ENCODE measurements around the gene MYLK3.

MYLK3 gene

DNA sequence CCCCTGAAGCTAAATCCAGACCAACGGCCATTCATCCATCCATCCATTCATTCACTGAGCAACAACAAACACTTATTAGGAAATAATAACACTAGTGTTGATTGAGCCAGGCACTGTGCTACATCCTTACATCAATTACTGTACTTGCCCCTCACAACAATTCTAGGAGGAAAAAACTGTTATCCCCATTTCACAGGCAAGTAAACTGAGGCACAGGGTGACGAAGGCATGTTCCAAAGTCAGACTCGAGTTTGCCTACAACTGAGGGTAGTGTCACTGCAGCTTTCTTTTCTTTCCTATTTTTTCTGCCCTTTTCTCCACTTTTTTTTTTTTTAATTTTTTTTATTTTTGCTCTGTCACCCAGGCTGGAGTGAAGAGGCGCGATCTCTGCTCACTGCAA is 11.2 kb upstream of the MYLK3 start:
- no peak overlapping the region for H3K9ac ChIP-seq (ENCODE audit: low read depth in 1 of 2, low read length in 2 of 2)
- no peaks in the 10 kb centered on the region for H3K4me1 ChIP-seq (ENCODE audit: control insufficient read depth in 1 of 2, insufficient read depth in 2 of 2, low read length in 2 of 2)
- no peak overlapping the region for H3K4me3 ChIP-seq (ENCODE audit: low read depth in 1 of 2, low read length in 2 of 2)
- H3K9me3 ChIP-seq (ENCODE audit: control insufficient read depth in 1 of 2, low read length in 2 of 2), result no peaks in the 10 kb centered on the region
- H3K36me3 ChIP-seq (ENCODE audit: control insufficient read depth in 1 of 2, insufficient read depth in 2 of 2, low read length in 2 of 2), result no peaks in the 10 kb centered on the region
- no peak overlapping the region for H3K27ac ChIP-seq (ENCODE audit: low read depth, low read length)
- H3K27me3 ChIP-seq (ENCODE audit: control insufficient read depth in 1 of 2, insufficient read depth in 2 of 2, low read length in 2 of 2), result peaks cover 0 to 7% of the 10 kb centered on the region in 2 donors

DNA sequence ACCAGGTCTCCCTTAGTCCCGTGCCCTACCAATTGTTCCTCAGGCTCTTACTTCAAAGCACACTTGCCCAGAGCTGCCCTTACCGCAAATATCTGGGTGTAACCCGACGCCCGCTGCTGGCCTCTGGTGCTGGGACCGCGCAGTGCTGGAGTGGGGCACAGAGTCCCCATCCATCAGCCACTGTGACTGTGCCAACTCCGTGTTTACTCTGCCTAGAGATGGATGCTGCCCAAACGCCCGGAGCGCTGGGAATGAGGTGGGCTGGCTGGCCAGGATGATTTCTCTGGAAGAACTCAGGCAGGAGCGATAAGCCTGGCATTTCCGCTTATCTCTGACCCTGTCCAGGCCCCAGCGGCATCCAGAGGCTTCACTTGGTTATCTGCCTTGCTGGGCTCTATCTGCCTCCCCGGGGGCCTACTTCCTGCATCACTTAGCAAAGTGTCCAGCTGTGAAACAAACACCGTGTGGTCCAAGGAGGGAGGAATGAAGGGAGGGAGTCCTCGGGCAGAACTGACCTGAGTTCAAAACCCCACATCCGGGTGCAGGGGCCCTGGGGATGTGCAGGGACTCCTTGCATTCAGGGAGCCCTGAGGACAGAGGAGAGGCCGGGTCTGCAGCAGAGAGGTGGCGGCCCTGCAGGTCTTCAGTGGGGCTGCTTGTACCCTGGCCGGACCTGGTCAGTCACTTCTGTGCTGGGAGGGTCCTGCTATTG is 9.4 kb upstream of the MYLK3 start:
- Histone ChIP-seq H3K36me3 (ENCODE audit: control insufficient read depth in 1 of 2, insufficient read depth in 2 of 2, low read length in 2 of 2) (no peaks in the 10 kb centered on the region), H3K4me3 (ENCODE audit: low read depth in 1 of 2, low read length in 2 of 2) (no peak overlapping the region), H3K9ac (ENCODE audit: low read depth in 1 of 2, low read length in 2 of 2) (no peak overlapping the region), H3K9me3 (ENCODE audit: control insufficient read depth in 1 of 2, low read length in 2 of 2) (no peaks in the 10 kb centered on the region), H3K27me3 (ENCODE audit: control insufficient read depth in 1 of 2, insufficient read depth in 2 of 2, low read length in 2 of 2) (peaks cover 0 to 7% of the 10 kb centered on the region in 2 donors), H3K4me1 (ENCODE audit: control insufficient read depth in 1 of 2, insufficient read depth in 2 of 2, low read length in 2 of 2) (no peaks in the 10 kb centered on the region), H3K27ac (ENCODE audit: low read depth, low read length) (no peak overlapping the region)

GRCh38 chr16:46756772-46757171 is 8.6 kb upstream of the MYLK3 start:
- H3K4me3 ChIP-seq (ENCODE audit: low read depth in 1 of 2, low read length in 2 of 2), result no peak overlapping the region
- no peak overlapping the region for H3K27ac ChIP-seq (ENCODE audit: low read depth, low read length)
- H3K36me3 ChIP-seq (ENCODE audit: control insufficient read depth in 1 of 2, insufficient read depth in 2 of 2, low read length in 2 of 2), result no peaks in the 10 kb centered on the region
- no peaks in the 10 kb centered on the region for H3K4me1 ChIP-seq (ENCODE audit: control insufficient read depth in 1 of 2, insufficient read depth in 2 of 2, low read length in 2 of 2)
- peaks cover 0 to 7% of the 10 kb centered on the region in 2 donors for H3K27me3 ChIP-seq (ENCODE audit: control insufficient read depth in 1 of 2, insufficient read depth in 2 of 2, low read length in 2 of 2)
- no peak overlapping the region for H3K9ac ChIP-seq (ENCODE audit: low read depth in 1 of 2, low read length in 2 of 2)
- H3K9me3 ChIP-seq (ENCODE audit: control insufficient read depth in 1 of 2, low read length in 2 of 2), result no peaks in the 10 kb centered on the region

- Histone ChIP-seq H3K9ac (ENCODE audit: low read depth in 1 of 2, low read length in 2 of 2) (no peak overlapping the region), H3K4me3 (ENCODE audit: low read depth in 1 of 2, low read length in 2 of 2) (no peak overlapping the region), H3K36me3 (ENCODE audit: control insufficient read depth in 1 of 2, insufficient read depth in 2 of 2, low read length in 2 of 2) (no peaks in the 10 kb centered on the region), H3K27me3 (ENCODE audit: control insufficient read depth in 1 of 2, insufficient read depth in 2 of 2, low read length in 2 of 2) (no peaks in the 10 kb centered on the region), H3K27ac (ENCODE audit: low read depth, low read length) (no peak overlapping the region), H3K9me3 (ENCODE audit: control insufficient read depth in 1 of 2, low read length in 2 of 2) (no peaks in the 10 kb centered on the region), H3K4me1 (ENCODE audit: control insufficient read depth in 1 of 2, insufficient read depth in 2 of 2, low read length in 2 of 2) (no peaks in the 10 kb centered on the region)
These were observed 4.9 kb upstream of the MYLK3 start for GRCh38 chr16:46753015-46753414.

- no peak overlapping the region for H3K9ac ChIP-seq (ENCODE audit: low read depth in 1 of 2, low read length in 2 of 2)
- H3K4me3 ChIP-seq (ENCODE audit: low read depth in 1 of 2, low read length in 2 of 2), result no peak overlapping the region
- H3K4me1 ChIP-seq (ENCODE audit: control insufficient read depth in 1 of 2, insufficient read depth in 2 of 2, low read length in 2 of 2), result no peaks in the 10 kb centered on the region
- H3K36me3 ChIP-seq (ENCODE audit: control insufficient read depth in 1 of 2, insufficient read depth in 2 of 2, low read length in 2 of 2), result no peaks in the 10 kb centered on the region
- H3K9me3 ChIP-seq (ENCODE audit: control insufficient read depth in 1 of 2, low read length in 2 of 2), result no peaks in the 10 kb centered on the region
- no peak overlapping the region for H3K27ac ChIP-seq (ENCODE audit: low read depth, low read length)
- H3K27me3 ChIP-seq (ENCODE audit: control insufficient read depth in 1 of 2, insufficient read depth in 2 of 2, low read length in 2 of 2), result no peaks in the 10 kb centered on the region
These were observed 3.2 kb upstream of the MYLK3 start for GRCh38 chr16:46751381-46751780.

- Histone ChIP-seq H3K27ac (ENCODE audit: low read depth, low read length) (no peak overlapping the region), H3K4me1 (ENCODE audit: control insufficient read depth in 1 of 2, insufficient read depth in 2 of 2, low read length in 2 of 2) (no peaks in the 10 kb centered on the region), H3K36me3 (ENCODE audit: control insufficient read depth in 1 of 2, insufficient read depth in 2 of 2, low read length in 2 of 2) (no peaks in the 10 kb centered on the region), H3K27me3 (ENCODE audit: control insufficient read depth in 1 of 2, insufficient read depth in 2 of 2, low read length in 2 of 2) (no peaks in the 10 kb centered on the region), H3K9me3 (ENCODE audit: control insufficient read depth in 1 of 2, low read length in 2 of 2) (no peaks in the 10 kb centered on the region), H3K4me3 (ENCODE audit: low read depth in 1 of 2, low read length in 2 of 2) (no peak overlapping the region), H3K9ac (ENCODE audit: low read depth in 1 of 2, low read length in 2 of 2) (no peak overlapping the region)
These were observed 896 bp upstream of the MYLK3 start for GRCh38 chr16:46748775-46749705.

- Histone ChIP-seq H3K4me1 (ENCODE audit: control insufficient read depth in 1 of 2, insufficient read depth in 2 of 2, low read length in 2 of 2) (no peaks in the 10 kb centered on the region), H3K36me3 (ENCODE audit: control insufficient read depth in 1 of 2, insufficient read depth in 2 of 2, low read length in 2 of 2) (no peaks in the 10 kb centered on the region), H3K9ac (ENCODE audit: low read depth in 1 of 2, low read length in 2 of 2) (no peak overlapping the region), H3K9me3 (ENCODE audit: control insufficient read depth in 1 of 2, low read length in 2 of 2) (no peaks in the 10 kb centered on the region), H3K27ac (ENCODE audit: low read depth, low read length) (no peak overlapping the region), H3K4me3 (ENCODE audit: low read depth in 1 of 2, low read length in 2 of 2) (no peak overlapping the region), H3K27me3 (ENCODE audit: control insufficient read depth in 1 of 2, insufficient read depth in 2 of 2, low read length in 2 of 2) (no peaks in the 10 kb centered on the region)
These were observed 1.0 kb downstream of the MYLK3 start for GRCh38 chr16:46746821-46747776.

- Histone ChIP-seq H3K36me3 (ENCODE audit: control insufficient read depth in 1 of 2, insufficient read depth in 2 of 2, low read length in 2 of 2) (no peaks in the 10 kb centered on the region), H3K9ac (ENCODE audit: low read depth in 1 of 2, low read length in 2 of 2) (no peak overlapping the region), H3K4me3 (ENCODE audit: low read depth in 1 of 2, low read length in 2 of 2) (no peak overlapping the region), H3K27me3 (ENCODE audit: control insufficient read depth in 1 of 2, insufficient read depth in 2 of 2, low read length in 2 of 2) (no peaks in the 10 kb centered on the region), H3K4me1 (ENCODE audit: control insufficient read depth in 1 of 2, insufficient read depth in 2 of 2, low read length in 2 of 2) (no peaks in the 10 kb centered on the region), H3K9me3 (ENCODE audit: control insufficient read depth in 1 of 2, low read length in 2 of 2) (no peaks in the 10 kb centered on the region), H3K27ac (ENCODE audit: low read depth, low read length) (no peak overlapping the region)
These were observed 2.5 kb downstream of the MYLK3 start for GRCh38 chr16:46745617-46746016.

DNA sequence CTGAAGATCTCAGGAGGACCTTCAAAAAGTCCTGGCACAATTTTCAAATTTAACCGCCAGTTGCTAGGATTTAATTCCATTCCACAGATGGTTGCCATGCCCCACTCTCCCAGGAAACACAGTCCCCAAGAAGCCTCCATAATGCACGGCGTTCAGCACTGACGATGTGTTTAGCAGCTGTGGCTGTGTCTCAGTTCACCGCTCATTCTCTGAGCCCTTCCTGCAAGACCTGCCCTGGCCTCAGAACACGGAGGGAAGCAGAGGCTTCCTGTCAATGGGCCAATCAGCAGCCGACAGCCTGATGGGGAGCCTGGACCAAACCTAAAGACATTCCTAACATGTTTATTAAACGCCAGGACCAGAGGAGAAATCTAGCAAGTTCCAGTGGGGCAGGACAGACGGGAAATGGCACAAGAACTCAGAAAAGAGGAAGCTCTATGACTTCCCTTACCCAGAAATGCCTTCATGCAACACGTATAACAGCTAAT is 4.9 kb downstream of the MYLK3 start:
- Histone ChIP-seq H3K4me3 (ENCODE audit: low read depth in 1 of 2, low read length in 2 of 2) (no peak overlapping the region), H3K27ac (ENCODE audit: low read depth, low read length) (no peak overlapping the region), H3K4me1 (ENCODE audit: control insufficient read depth in 1 of 2, insufficient read depth in 2 of 2, low read length in 2 of 2) (no peaks in the 10 kb centered on the region), H3K27me3 (ENCODE audit: control insufficient read depth in 1 of 2, insufficient read depth in 2 of 2, low read length in 2 of 2) (no peaks in the 10 kb centered on the region), H3K9ac (ENCODE audit: low read depth in 1 of 2, low read length in 2 of 2) (no peak overlapping the region), H3K36me3 (ENCODE audit: control insufficient read depth in 1 of 2, insufficient read depth in 2 of 2, low read length in 2 of 2) (no peaks in the 10 kb centered on the region), H3K9me3 (ENCODE audit: control insufficient read depth in 1 of 2, low read length in 2 of 2) (no peaks in the 10 kb centered on the region)
